Measurements from ENCODE around the gene SPN.

DNA sequence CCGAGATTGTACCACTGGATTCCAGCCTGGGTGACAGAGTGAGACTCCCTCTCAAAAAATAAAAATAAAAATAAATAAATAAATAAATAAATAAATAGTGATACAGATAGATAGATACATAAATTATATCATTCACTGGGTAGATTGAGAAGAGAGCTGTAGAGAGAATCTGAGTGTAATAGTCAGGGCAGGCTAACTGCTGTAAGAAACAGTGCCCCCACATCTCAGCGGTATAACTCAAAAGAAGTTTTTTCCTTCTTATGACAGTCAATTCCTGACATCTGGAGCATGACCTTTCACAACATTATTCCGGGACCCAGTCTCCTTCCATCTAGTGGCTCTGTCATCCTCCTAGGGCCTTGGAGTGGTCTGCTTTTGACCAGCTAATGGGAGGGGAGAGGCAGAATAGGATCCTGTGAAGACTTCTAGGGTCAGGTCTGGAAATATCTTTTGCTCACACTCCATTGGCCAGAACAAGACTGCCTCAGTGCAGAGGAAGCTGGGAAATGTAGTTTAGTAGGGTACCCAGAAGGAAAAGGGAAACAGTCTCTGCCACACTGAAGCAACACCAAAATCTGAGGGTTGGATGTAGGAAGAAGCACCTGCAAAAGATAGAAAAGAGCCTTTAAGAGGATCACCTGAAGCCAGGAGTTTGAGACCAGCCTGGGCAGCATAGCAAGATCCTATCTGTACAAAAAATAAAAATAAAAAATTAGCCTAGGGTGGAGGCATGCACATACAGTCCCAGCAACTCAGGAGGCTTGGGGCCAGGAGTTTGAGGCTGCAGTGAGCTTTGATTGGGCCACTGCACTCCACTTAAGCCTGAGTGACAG lies 13.0 kb downstream of the SPN start:
- TF ChIP-seq CTCF (IDR thresholded peaks at IDR 0.05) (no peak), POLR2A (IDR thresholded peaks at IDR 0.05) (no peak)

Data from ovary (tissue), 3 donors.